Fibroblast of villous mesenchyme (primary cell): ENCODE data around the gene MARCHF7. TPM values are rescaled to one million over a fixed set of nuclear protein-coding genes. Genes with fewer than 3 reads are reported as not detected.

Experiments
- DNase-seq: peaks from one replicate; pipeline ENCODE4 v3.0.0-alpha.2; 2010; ENCODE audit warnings: low read depth
- H3K4me3 ChIP-seq: 2 replicates; pipeline ENCODE4 v1.5.1; 2011; ENCODE audit warnings: low read depth, mild to moderate bottlenecking, low read length
- CTCF ChIP-seq: IDR thresholded peaks from 2 replicates; pipeline ENCODE4 v1.5.1; 2012; ENCODE audit warnings: low read depth, mild to moderate bottlenecking, low read length; ENCODE audit not compliant: insufficient read depth
- total RNA-seq: library from RNA; depleted of rRNA; stranded (reverse); fragments of >200 nt; gene quantifications from 2 replicates; pipeline ENCODE4 v1.2.3, GENCODE V29; 2012

Gene MARCHF7
- total RNA-seq, 1 donor = 158 TPM

- DNase-seq = no peak
These were observed 38.6 kb downstream of the MARCHF7 start for GRCh38 chr2:159750873-159751272.

DNA sequence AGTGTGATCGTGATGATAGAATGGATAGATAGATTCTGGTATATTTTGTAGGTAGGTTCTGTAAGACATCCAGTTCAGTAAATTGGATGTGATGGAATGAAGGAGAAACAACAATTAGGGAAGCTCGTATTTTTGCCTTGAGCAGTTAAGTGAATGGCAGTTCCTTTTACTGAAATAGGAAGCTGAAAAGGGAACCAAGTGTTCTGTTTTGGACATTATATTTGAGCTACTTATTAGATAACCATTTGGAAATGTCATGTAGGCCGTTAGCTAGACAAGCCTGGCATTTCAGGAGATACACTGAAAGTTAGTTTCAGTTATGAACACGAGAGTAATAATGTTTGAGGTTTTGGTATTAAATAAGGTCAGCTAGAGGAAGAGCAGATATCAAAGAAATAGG is 41.5 kb downstream of the MARCHF7 start:
- no peak for TF ChIP-seq CTCF
- DNase-seq = no peak
- no peak overlapping the region for H3K4me3 ChIP-seq

More at GRCh38 chr2:159750873-159751272, 38.6 kb downstream of the MARCHF7 start:
- H3K4me3 ChIP-seq = no peak overlapping the region
- no peak for TF ChIP-seq CTCF

- no peak overlapping the region for H3K4me3 ChIP-seq
- TF ChIP-seq CTCF = no peak
- DNase-seq = no peak
These were observed 42.7 kb downstream of the MARCHF7 start for GRCh38 chr2:159755014-159755413.

- peak; percentile 52 for DNase-seq
- no peak overlapping the region for H3K4me3 ChIP-seq
- TF ChIP-seq CTCF = peak; percentile 39
These were observed 43.5 kb downstream of the MARCHF7 start for GRCh38 chr2:159755788-159756187.

DNA sequence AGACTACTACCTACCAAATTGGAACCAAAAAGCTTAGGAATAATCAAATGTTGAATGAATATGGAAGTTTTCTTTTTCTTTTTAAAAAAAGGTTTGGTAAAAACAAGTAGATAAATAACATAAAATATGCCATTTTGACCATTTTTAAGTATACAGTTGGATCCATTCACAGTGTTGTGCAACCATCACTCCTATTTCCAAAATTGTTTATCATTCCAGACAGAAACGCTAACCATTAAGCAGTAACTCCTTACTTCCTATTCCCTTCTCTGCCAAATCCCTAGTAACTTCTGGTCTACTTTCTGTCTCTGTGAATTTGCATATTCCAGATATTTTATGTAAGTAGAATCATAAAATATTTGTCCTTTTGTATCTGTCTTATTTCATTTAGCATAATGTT is 45.9 kb downstream of the MARCHF7 start:
- no peak overlapping the region for H3K4me3 ChIP-seq
- DNase-seq = peak; percentile 71
- no peak for TF ChIP-seq CTCF

DNA sequence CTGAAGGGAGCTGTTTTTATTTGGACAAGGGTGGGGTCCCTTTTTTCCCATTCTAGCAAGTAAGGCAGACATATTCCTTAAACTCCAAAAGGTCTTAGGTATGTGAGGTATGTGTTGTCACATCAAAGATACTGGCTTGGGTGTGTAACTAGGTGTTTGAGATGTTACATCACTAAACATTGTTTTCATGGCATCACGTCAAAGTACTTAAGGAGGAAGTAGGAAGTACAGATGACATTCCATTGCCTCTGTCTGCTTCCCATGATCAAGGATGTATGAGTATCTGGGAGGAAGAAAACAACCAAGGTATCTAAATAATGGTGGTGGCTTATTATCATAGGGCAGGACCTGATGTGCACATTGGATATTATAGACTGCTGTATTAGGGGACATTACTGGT is 46.4 kb downstream of the MARCHF7 start:
- TF ChIP-seq CTCF = no peak
- DNase-seq = peak; percentile 25
- no peak overlapping the region for H3K4me3 ChIP-seq

GRCh38 chr2:159759577-159759976 is 47.3 kb downstream of the MARCHF7 start:
- DNase-seq = no peak
- TF ChIP-seq CTCF = no peak
- no peak overlapping the region for H3K4me3 ChIP-seq
